GM21825 (cell line): ENCODE results near the gene ZNF77.
"Not testable (repeated sequence)": the region's sequence is repeated elsewhere in the genome, so short reads cannot be mapped to it uniquely, and the experiment has no call there.

Experiments used
- ATAC-seq: cut with Tn5 transposase; IDR thresholded peaks from one replicate; pipeline ENCODE4 v1.9.1; 2021; ENCODE audit warnings: mild to moderate bottlenecking, moderate library complexity; ENCODE audit not compliant: unreplicated experiment

The ZNF77 gene

GRCh38 chr19:2973229-2973628, 28.5 kb upstream of the ZNF77 start:
- no peak for ATAC-seq

DNA sequence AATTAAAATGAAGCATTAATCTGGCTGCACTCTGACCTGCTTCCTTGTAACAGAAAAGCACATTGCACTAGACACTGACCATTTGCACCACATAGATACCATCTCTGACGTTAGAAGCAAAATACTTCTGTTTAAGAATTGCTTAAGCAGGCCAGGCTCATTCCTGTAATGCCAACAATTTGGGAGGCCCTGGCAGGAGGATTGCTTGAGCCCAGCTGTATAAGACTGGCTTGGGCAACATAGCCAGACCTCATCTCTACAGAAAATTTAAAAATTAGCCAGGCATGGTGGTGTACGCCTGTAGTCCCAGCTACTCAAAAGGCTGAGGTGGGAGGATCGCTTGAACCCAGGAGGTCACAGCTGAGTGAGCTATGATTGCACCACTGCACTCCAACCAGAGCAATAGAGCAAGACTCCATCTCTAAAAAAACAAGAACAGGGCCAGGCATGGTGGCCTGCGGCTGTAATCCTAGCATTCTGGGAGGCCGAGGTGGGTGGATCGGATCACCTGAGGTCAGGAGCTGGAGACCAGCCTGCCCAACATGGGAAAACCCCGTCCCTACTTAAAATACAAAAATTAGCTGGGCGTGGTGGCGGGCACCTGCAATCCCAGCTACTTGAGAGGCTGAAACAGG, 25.5 kb upstream of the ZNF77 start:
- ATAC-seq: no peak

DNA sequence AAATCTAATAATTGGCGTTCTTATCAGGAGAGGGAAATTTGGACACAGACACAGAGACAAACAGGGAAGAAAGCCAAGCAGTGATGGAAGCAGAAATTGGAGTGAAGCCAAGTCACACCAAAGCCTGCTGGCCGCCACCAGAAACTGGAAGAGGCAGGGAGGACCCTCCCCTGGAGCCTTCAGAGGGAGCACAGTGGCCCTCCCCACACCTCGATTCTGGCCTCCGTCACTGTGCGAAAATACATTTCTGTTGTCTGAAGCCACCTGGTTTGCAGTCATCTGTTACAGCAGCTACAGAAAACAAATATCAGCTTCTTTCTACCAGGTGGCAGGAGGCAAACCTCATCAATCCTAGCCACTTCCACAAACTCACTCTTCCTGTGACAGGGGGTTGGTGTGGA, 24.3 kb upstream of the ZNF77 start:
- no peak for ATAC-seq

- no peak for ATAC-seq
These were observed 23.2 kb upstream of the ZNF77 start for GRCh38 chr19:2967972-2968371.

DNA sequence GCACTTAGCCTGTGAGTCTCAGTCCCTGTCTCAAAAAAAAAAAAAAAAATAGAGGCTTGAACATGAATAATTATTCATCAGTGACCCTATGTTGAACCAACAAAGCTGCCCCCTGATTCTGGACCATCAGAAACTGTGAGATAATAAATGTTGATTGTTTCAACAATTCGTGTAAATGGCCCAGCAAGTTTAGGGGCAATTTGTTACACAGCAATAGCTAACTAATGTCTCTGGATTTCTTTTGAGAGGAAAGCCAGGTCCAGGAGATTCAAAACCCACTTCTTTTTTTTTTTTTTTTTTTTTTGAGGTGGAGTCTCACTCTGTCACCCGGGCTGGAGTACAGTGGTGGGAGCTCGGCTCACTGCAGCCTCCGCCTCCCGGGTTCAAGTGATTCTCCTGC, 20.1 kb upstream of the ZNF77 start:
- ATAC-seq: no peak

DNA sequence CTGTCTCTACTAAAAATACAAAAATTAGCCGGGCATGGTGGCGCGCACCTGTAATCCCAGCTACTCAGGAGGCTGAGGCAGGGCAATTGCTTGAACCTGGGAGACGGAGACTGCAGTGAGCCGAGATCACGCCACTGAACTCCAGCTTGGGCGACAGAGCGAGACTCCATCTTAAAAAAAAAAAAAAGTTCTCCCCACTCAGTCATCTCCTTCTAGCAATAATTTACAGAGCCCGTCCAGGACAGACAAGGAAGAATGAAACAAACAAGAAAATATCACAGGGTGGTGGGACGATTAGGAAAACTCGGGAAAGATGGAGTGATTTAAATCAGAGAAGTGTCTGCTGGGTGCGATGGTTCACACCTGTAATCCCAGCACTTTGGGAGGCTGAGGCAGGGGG, 18.9 kb upstream of the ZNF77 start:
- not testable (repeated sequence) for ATAC-seq

DNA sequence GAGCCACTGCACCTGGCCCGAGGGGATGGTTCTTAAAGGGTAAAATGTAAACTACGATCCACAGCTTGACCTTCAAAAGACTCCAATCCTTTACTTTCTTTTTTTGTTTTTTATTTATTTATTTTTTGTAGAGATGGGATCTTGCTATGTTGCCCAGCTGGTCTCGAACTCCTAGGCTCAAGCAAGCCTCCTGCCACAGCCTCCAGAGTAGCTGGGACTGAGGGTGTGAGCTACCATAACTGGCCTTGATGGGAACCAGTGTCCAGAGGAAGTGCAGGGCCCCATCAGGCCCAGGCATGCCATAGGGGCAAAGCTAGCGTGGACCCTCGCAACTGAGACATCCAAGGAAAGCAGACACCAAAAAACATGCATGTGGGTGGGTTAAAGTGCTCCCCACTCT, 18.4 kb upstream of the ZNF77 start:
- ATAC-seq: no peak

DNA sequence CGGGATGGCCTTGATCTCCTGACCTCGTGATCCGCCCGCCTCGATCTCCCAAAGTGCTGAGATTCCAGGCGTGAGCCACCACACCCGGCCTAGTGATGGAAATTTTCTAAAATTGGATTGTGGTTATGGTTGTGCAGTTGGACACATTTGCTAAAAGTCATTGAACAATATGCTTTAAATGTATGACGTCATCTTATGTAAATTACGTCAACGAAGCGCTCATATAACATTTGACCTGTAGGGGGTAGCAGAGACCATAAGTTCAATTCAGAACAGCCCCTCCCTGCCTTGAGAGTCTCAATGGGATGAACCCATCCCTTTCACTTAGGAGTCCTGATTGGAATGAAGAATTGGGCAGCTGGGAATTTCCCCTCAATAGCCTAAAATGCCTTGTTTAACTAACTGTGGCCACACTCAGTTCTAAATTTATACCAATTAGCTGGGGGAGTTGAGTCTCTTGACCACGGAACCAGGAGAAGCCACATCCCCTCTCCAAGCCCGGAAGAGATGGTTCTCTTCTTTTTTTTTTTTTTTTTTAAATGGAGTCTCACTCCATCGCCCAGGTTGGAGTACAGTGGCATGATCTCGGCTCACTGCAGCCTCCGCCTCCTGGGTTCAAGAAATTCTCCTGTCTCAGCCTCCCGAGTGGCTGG, 17.4 kb upstream of the ZNF77 start:
- no peak for ATAC-seq

DNA sequence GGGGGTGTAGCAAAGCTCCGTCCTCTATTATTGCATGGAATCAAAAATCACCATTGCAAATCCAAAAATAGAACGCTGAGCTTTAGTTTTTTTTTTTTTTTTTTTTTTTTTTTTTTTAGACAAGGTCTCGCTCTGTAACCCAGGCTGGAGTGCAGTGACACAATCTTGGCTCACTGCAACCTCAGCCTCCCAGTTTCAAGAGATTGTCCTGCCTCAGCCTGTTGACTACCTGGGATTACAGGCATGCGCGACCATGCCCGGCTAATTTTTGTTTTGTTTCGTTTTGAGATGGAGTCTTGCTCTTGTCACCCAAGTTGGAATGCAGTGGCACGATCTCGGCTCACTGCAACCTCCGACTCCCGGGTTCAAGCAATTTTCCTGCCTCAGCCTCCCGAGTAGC, 15.3 kb upstream of the ZNF77 start:
- ATAC-seq: no peak

- no peak for ATAC-seq
These were observed 12.4 kb upstream of the ZNF77 start for GRCh38 chr19:2957160-2957559.

DNA sequence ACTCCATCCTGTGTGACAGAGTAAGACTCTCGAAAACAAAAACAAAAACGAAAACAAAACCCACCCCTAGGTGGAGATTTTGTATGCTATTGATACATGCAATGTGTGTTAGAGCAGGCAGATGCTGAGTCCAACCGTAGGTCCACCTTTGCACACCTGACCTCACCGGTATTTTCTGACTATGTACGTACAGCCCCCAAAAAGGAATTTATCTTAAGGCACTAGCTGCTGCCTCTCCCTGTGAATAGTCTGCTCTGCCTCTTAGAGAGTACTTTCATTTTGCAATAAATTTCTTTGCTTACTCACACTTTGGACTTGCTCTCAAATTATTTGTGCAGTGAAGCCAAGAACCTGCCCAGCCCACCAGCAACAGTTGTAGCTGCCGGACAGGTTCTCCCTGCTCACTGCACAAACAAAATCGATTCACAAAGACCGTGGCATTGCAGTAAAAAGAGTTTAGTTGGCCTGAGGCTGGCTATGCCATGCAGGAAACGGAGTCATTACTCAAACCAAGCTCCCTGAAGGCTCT, 8.2 kb upstream of the ZNF77 start:
- no peak for ATAC-seq

DNA sequence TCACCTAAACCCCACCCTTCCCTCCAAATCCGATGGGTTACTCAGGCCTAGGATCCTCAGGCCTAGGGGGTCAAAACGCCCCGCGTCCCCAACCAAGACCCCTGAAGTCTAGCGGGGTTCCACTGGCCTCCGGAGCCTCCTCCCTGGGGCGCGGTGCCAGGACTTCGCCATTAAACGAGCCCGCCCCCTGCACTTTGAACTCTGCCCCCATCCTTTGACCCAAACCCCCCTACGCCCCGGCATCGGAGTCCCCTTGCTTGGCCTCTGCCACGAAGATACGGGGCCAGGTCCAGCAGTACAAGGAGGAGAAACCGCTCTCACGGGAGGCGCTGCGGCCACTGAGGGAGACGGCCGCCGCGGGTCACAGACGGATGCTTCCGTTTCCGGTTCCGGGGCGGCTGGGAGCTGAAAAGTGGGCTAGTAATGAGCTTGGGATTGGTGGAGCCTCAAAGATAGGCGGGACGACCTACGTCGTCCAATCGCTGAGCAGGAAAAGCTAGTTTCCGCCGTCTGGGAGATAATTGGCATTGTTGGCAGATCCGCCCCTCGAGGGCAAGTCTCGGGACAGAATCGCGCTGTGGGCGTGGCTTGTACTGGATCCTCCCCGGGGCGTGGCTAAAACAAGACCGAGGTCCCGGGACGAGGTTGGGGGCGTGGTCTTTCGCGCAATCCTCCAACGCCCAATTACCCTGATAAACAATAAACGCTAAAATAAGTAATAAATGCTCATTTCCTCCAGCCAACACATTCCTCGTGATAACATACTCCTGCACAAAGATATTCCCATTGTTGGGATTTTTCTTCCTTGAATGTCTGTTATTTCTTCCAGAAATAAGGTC, 5.7 kb upstream of the ZNF77 start:
- peak; percentile 81 for ATAC-seq

- peak; percentile 3 for ATAC-seq
These were observed 5.1 kb upstream of the ZNF77 start for GRCh38 chr19:2949939-2950285.

DNA sequence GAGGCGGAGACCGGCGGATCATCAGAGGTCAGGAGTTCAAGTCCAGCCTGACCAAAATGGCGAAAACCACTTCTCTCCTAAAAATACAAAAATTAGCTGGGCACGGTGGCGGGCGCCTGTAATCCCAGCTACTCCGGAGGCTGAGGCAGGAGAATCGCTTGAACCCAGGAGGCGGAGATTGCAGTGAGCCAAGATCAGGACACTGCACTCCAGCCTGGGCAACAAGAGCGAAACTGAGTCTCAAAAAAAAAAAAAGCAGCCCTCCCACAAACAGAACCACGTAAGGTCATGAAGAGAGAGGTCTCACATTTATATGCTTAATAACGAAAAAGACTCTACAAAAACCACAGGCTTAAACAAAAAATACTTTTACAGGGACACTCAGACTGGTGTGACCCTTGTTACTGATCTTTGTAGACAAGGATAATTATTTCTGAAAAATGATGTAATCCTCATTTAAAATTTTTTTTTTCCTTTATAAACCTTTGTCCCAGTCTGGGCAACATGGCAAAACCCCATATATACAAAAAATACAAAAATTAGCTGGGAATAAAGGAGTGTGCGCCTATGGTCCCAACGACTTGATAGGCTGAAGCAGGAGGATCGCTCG, 909 bp upstream of the ZNF77 start:
- no peak for ATAC-seq

DNA sequence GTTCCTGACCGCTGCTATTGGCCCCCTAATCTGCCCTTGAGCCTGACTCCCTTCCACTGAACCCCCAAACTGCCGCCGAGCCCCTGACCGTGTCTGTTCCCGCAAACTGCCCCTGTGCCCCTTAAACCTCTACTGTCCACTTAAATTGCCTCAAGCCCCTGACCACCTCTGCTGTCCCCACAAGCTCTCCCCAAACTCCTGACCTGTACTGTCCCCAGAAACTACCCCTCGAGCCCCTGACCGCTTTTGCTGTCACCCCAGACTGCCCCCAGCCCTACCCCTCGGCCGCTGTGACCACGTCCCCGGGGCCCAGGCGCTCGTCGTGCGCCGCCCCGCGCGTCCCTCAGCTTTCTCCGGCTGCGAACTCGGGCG, 382 bp downstream of the ZNF77 start:
- ATAC-seq: no peak

GRCh38 chr19:2942928-2943640, 1.7 kb downstream of the ZNF77 start:
- ATAC-seq: no peak

DNA sequence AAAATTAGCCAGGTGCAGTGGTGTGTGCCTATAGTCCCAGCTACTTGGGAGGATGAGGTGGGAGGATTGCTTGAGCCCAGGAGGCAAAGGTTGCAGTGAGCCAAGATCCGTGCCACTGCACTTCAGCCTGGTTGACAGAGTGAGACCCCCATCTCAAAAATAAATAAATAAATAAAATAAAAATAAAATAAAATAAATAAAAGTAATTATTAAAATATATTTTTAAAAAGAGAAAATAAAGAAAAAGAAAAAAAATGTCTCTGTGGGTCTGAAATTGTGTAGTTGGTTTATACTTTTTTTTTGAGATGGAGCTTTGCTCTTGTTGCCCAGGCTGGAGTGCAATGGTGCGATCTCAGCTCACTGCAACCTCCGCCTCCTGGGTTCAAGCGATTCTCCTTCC, 8.9 kb downstream of the ZNF77 start:
- ATAC-seq: not testable (repeated sequence)

DNA sequence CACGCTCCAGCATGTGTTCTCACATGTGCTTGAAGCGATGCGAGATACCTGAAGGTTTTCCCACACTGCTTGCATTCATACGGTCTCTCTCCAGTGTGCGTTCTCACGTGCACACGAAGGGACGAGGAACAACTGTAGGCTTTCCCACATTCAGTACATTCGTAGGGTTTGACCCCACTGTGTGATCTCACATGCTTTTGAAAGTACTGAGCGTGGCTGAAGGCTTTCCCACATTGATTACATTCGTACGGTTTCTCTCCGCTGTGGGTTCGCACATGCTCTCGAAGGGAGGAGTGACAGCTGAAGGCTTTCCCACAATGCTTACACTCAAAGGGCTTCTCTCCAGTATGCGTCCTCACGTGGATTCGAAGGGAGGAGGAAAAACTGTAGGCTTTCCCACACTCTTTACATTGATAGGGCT, 11.3 kb downstream of the ZNF77 start:
- ATAC-seq: no peak

DNA sequence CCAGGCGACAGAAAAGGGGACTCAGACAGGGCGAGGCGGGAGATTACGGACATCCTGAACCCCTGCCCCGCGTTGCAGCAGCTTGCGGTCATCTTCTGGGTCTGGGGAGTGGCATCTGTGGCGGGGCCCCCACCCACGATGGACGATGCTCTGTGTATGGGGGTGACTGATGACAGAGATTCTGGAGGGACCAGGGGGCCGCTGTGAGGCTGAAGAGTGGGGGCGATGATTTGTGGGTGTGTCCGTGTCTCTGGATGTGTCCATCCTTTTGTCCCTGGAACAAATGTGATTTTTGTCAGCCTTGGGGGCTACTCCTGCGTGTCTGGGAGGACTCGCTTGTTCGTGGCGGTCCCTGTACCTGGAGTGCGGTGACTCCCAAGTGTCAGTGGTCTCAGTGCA, 17.7 kb downstream of the ZNF77 start:
- no peak for ATAC-seq

GRCh38 chr19:2926341-2927031, 18.3 kb downstream of the ZNF77 start:
- ATAC-seq: no peak
